ENCODE data around the gene AUP1. TPM values are rescaled to one million over a fixed set of nuclear protein-coding genes. Genes with fewer than 3 reads are reported as not detected.

AUP1 gene
- total and polyA plus RNA-seq, 10 of the 15 experiments (the other 5 are each of a cell fraction or from before 2014, with no cell fraction given), result 39.1 to 215 (median 138) TPM

DNA sequence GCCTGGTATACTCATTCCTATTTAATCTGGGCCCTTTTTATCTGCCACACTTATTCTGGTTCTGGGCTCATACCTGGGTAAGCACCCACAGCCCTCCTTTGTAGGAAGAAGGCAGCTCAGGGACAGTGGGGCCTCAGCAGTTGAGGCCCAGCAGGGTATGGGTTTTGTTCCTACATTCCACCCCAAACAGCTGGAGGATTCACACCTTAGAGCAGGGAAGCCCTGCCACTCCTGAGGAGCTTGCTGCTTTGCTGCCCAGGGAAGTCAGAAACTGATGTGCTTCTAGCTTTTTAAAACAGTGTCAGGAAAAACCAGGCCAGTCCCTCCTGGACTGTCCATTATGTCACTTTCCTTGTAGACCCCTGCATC, 28.9 kb downstream of the AUP1 start:
- no peak for TF ChIP-seq RELA (IDR thresholded peaks at IDR 0.05; ENCODE audit: borderline replicate concordance, partially characterized antibody)
- no peak for TF ChIP-seq ZBTB11 (CRISPR knock-in tag; IDR thresholded peaks at IDR 0.05)
- TF ChIP-seq NRF1 (conservative IDR thresholded peaks at IDR 0.05; ENCODE audit: low read depth, low read length), result no peak
- TF ChIP-seq TCF12 (IDR thresholded peaks at IDR 0.05; ENCODE audit: low read depth, low read length), result no peak
- no peak for TF ChIP-seq IKZF1 (conservative IDR thresholded peaks at IDR 0.05)
- TF ChIP-seq ZNF217 (IDR thresholded peaks at IDR 0.05), result no peak
- TF ChIP-seq NR2C2 (IDR thresholded peaks at IDR 0.05; ENCODE audit: borderline replicate concordance, control insufficient read depth, insufficient read length, low read depth), result no peak
- TF ChIP-seq, protein P1, sequence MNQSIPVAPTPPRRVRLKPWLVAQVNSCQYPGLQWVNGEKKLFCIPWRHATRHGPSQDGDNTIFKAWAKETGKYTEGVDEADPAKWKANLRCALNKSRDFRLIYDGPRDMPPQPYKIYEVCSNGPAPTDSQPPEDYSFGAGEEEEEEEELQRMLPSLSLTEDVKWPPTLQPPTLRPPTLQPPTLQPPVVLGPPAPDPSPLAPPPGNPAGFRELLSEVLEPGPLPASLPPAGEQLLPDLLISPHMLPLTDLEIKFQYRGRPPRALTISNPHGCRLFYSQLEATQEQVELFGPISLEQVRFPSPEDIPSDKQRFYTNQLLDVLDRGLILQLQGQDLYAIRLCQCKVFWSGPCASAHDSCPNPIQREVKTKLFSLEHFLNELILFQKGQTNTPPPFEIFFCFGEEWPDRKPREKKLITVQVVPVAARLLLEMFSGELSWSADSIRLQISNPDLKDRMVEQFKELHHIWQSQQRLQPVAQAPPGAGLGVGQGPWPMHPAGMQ (IDR thresholded peaks at IDR 0.05; ENCODE audit: borderline replicate concordance), result no peak
- TF ChIP-seq FOS (IDR thresholded peaks at IDR 0.05; ENCODE audit: borderline replicate concordance, extremely low read depth, insufficient read length), result no peak
- TF ChIP-seq, protein P2, sequence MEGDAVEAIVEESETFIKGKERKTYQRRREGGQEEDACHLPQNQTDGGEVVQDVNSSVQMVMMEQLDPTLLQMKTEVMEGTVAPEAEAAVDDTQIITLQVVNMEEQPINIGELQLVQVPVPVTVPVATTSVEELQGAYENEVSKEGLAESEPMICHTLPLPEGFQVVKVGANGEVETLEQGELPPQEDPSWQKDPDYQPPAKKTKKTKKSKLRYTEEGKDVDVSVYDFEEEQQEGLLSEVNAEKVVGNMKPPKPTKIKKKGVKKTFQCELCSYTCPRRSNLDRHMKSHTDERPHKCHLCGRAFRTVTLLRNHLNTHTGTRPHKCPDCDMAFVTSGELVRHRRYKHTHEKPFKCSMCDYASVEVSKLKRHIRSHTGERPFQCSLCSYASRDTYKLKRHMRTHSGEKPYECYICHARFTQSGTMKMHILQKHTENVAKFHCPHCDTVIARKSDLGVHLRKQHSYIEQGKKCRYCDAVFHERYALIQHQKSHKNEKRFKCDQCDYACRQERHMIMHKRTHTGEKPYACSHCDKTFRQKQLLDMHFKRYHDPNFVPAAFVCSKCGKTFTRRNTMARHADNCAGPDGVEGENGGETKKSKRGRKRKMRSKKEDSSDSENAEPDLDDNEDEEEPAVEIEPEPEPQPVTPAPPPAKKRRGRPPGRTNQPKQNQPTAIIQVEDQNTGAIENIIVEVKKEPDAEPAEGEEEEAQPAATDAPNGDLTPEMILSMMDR (IDR thresholded peaks at IDR 0.05 in 2 of 3, conservative IDR thresholded peaks at IDR 0.05 in 1 of 3; ENCODE audit: control insufficient read depth in 2 of 3, extremely low read depth in 1 of 3, insufficient read depth in 1 of 3, low read depth in 3 of 3, low read length in 3 of 3), result no peak
- no peak for TF ChIP-seq CHD2 (IDR thresholded peaks at IDR 0.05; ENCODE audit: borderline replicate concordance, low read depth, low read length)
- TF ChIP-seq SIN3A (IDR thresholded peaks at IDR 0.05; ENCODE audit: low read depth, low read length), result no peak
- TF ChIP-seq RUNX3 (IDR thresholded peaks at IDR 0.05; ENCODE audit: low read length), result no peak
- TF ChIP-seq SREBF1 (IDR thresholded peaks at IDR 0.05; ENCODE audit: low read length), result no peak
- TF ChIP-seq EZH2 (IDR thresholded peaks at IDR 0.05; ENCODE audit: borderline replicate concordance, control insufficient read depth, low read depth, low read length), result no peak
- TF ChIP-seq SPI1 (IDR thresholded peaks at IDR 0.05; ENCODE audit: borderline replicate concordance, insufficient read depth, low read depth, low read length), result no peak
- TF ChIP-seq JUNB (IDR thresholded peaks at IDR 0.05), result no peak
- no peak for TF ChIP-seq KAT2A (conservative IDR thresholded peaks at IDR 0.05; ENCODE audit: control insufficient read depth, low read depth, low read length)
- no peak for TF ChIP-seq SRF (IDR thresholded peaks at IDR 0.05; ENCODE audit: low read depth in 2 of 2, low read length in 2 of 2)
- TF ChIP-seq NBN (IDR thresholded peaks at IDR 0.05), result no peak
- FAIRE-seq, result no peak

More for the DNA sequence above, 28.9 kb downstream of the AUP1 start:
- Histone ChIP-seq H3K79me2 (ENCODE audit: control insufficient read depth, insufficient read depth, low read length) (no peaks in the 10 kb centered on the region), H3K27ac (ENCODE audit: control insufficient read depth, insufficient read depth) (no peak overlapping the region), H3K4me3 (no peak overlapping the region), H3K9ac (ENCODE audit: control insufficient read depth, insufficient read depth, low read length) (no peak overlapping the region), H3K4me2 (ENCODE audit: control insufficient read depth, insufficient read depth) (no peak overlapping the region), H3K9me3 (replicated peaks; ENCODE audit: control insufficient read depth, insufficient read depth, low read length) (no peaks in the 10 kb centered on the region), H3K4me1 (ENCODE audit: control insufficient read depth, insufficient read depth, low read length) (peaks cover 20% of the 10 kb centered on the region), H3K27me3 (replicated peaks in 1 of 2; ENCODE audit: control insufficient read depth in 2 of 2, insufficient read depth in 2 of 2, low read length in 1 of 2) (peaks cover 15 to 25% of the 10 kb centered on the region in 2 experiments; a peak in 3 of 4 replicates), H3K36me3 (ENCODE audit: control insufficient read depth in 2 of 2, insufficient read depth in 2 of 2, low read length in 1 of 2) (peaks cover 0 to 3% of the 10 kb centered on the region in 2 experiments; a peak in 1 of 4 replicates), H4K20me1 (ENCODE audit: control insufficient read depth, insufficient read depth) (no peaks in the 10 kb centered on the region), H2AFZ (ENCODE audit: control insufficient read depth, low read depth, low read length) (no peak overlapping the region)
- ATAC-seq (no peak), DNase-seq (ENCODE audit: low read depth, low spot score) (no peak)
- ChIA-PET SMC1A (ENCODE audit: uncharacterized antibody, unreplicated experiment) (interaction anchor here (0.9 to 7.0 kb wide), 5 partner anchors 10 to 86 kb away, joined by 3 to 71 read pairs (median 4); partner anchors contain the start of gene DQX1), POLR2A (interaction anchor here (1.1 kb wide), 1 partner anchor 28 kb away, joined by 3 read pairs; the partner anchor contains the start of gene AUP1), CTCF (interaction anchor here (1.4 to 13.9 kb wide), 4 partner anchors 18 to 86 kb away, joined by 4 to 231 read pairs (median 84); partner anchors contain the start of genes AUP1, CCDC142, DQX1 and HTRA2), RAD21 (ENCODE audit: unreplicated experiment) (interaction anchor here (1.1 to 2.6 kb wide), 4 partner anchors 17 to 88 kb away, joined by 4 to 10 read pairs (median 6); partner anchors contain the start of genes CCDC142, INO80B and TTC31)
- intact Hi-C loops (cut with micrococcal nuclease; ENCODE audit: unreplicated experiment) (no loop called here), in situ Hi-C loops (cut with MboI) (no loop called here)
- BruUV-seq (replicated peaks), result no TSS peak

Data from GM12878 (cell line).